Gastrocnemius medialis (tissue), 4 donors: ENCODE data around the gene NEK2.

Experiments used
- CTCF ChIP-seq, 5 experiments: fragments of 450-650 bp in 3 of 5; fragments of 200-600 bp in 2 of 5; sonication (generic) in 2 of 5; IDR thresholded peaks in 4 of 5; conservative IDR thresholded peaks in 1 of 5; 1 replicate in 4 of 5; 2 replicates in 1 of 5; pipeline ENCODE4 v1.5.1; 2016 to 2019; ENCODE audit warnings: antibody characterized with exemption in 5 of 5, mild to moderate bottlenecking in 3 of 5, moderate library complexity in 3 of 5
- POLR2A ChIP-seq, 2 donors: fragments of 450-650 bp; IDR thresholded peaks; one replicate each; pipeline ENCODE4 v1.6.1; 2017; ENCODE audit warnings: antibody characterized with exemption in 2 of 2, mild to moderate bottlenecking in 2 of 2, moderate library complexity in 2 of 2

DNA sequence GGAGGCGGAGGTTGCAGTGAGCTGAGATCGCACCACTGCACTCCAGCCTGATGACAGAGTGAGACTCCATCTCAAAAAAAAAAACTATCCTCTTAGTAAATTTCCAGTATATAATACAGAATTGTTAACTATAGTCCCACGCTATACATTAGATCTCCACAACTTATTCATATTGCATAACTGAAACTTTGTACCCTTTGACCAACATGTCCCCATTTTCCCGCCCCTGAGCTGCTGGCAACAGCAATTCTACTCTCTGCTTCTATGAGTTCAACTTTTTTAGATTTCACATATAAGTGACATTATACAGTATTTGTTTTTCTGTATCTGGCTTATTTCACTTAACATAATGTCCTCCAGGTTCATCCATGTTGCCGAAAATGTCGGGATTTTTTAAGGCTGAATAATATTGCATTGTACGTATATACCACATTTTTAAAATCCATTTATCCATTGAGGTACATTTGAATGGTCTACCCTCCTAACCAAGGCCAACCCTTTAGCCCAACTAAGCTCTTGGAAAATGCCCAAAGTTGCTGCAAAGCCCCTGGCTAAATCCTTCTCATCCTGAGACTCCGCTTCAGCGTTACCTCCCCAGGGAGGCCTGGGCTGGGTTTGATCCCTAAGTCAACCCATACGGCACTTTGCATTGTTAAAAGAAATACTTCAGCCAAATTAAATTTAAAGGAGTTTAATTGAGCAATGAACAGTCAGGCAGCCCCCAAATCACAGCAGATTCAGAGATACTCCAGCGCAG, 34.2 kb downstream of the NEK2 start:
- no peak for TF ChIP-seq POLR2A (IDR thresholded peaks at IDR 0.05)
- TF ChIP-seq CTCF (IDR thresholded peaks at IDR 0.05 in 4 of 5, conservative IDR thresholded peaks at IDR 0.05 in 1 of 5): no peak
